ELR (cell line): Measurements from ENCODE around the gene PARD3B.

Experiments
- DNase-seq: peaks from one replicate; pipeline ENCODE4 v3.0.0-alpha.2; 2015; ENCODE audit warnings: low read depth

Gene PARD3B

GRCh38 chr2:204544961-204545860, at the start of gene PARD3B:
TSS of gene PARD3B (plus strand) at chr2:204545475. CDS start at chr2:204546000, 525 bp downstream.
- peak; percentile 71 for DNase-seq

GRCh38 chr2:204496779-204497178, 48.5 kb upstream of the PARD3B start:
- no peak for DNase-seq

GRCh38 chr2:204497855-204498254, 47.4 kb upstream of the PARD3B start:
- no peak for DNase-seq

GRCh38 chr2:204498291-204498690, 47.0 kb upstream of the PARD3B start:
- DNase-seq: no peak

- peak; percentile 58 for DNase-seq
These were observed 41.4 kb upstream of the PARD3B start for GRCh38 chr2:204503869-204504268.

GRCh38 chr2:204504594-204504993, 40.7 kb upstream of the PARD3B start:
- no peak for DNase-seq

GRCh38 chr2:204505488-204505887, 39.8 kb upstream of the PARD3B start:
- peak; percentile 15 for DNase-seq

- DNase-seq: peak; percentile 84
These were observed 39.3 kb upstream of the PARD3B start for GRCh38 chr2:204505946-204506345.

GRCh38 chr2:204507636-204508035, 37.6 kb upstream of the PARD3B start:
- no peak for DNase-seq

GRCh38 chr2:204510709-204511420, 34.4 kb upstream of the PARD3B start:
- no peak for DNase-seq

GRCh38 chr2:204514439-204514838, 30.8 kb upstream of the PARD3B start:
- DNase-seq: no peak

GRCh38 chr2:204515416-204515815, 29.9 kb upstream of the PARD3B start:
- DNase-seq: no peak

GRCh38 chr2:204517154-204517553, 28.1 kb upstream of the PARD3B start:
- DNase-seq: no peak

- DNase-seq: no peak
These were observed 15.3 kb upstream of the PARD3B start for GRCh38 chr2:204529795-204530463.

GRCh38 chr2:204530464-204530805, 14.8 kb upstream of the PARD3B start:
- no peak for DNase-seq

GRCh38 chr2:204533629-204534370, 11.5 kb upstream of the PARD3B start:
- DNase-seq: peak; percentile 41

- no peak for DNase-seq
These were observed 9.9 kb upstream of the PARD3B start for GRCh38 chr2:204535356-204535755.

- no peak for DNase-seq
These were observed 9.5 kb upstream of the PARD3B start for GRCh38 chr2:204535764-204536163.

- peak; percentile 68 for DNase-seq
These were observed 6.9 kb upstream of the PARD3B start for GRCh38 chr2:204538182-204539018.

GRCh38 chr2:204539019-204539385, 6.3 kb upstream of the PARD3B start:
- no peak for DNase-seq

GRCh38 chr2:204541637-204542036, 3.6 kb upstream of the PARD3B start:
- no peak for DNase-seq
